GM12874 (cell line): ENCODE results near the gene LCMT1.

Experiments used
- CTCF ChIP-seq: IDR thresholded peaks from 2 replicates; pipeline ENCODE4 v1.5.1; 2011; ENCODE audit warnings: low read depth, mild to moderate bottlenecking, control low read depth, low read length, moderate library complexity; ENCODE audit not compliant: insufficient read depth

LCMT1 gene

GRCh38 chr16:25073854-25074253 is 37.7 kb upstream of the LCMT1 start:
- TF ChIP-seq CTCF: no peak

- TF ChIP-seq CTCF: no peak
Measured at GRCh38 chr16:25078386-25078978, 33.1 kb upstream of the LCMT1 start.

GRCh38 chr16:25079637-25080378 is 31.7 kb upstream of the LCMT1 start:
- no peak for TF ChIP-seq CTCF

GRCh38 chr16:25080420-25081131 is 31.0 kb upstream of the LCMT1 start:
- no peak for TF ChIP-seq CTCF

GRCh38 chr16:25081702-25082101 is 29.8 kb upstream of the LCMT1 start:
- TF ChIP-seq CTCF: no peak

GRCh38 chr16:25083065-25083464 is 28.5 kb upstream of the LCMT1 start:
- no peak for TF ChIP-seq CTCF

GRCh38 chr16:25083701-25084100 is 27.8 kb upstream of the LCMT1 start:
- TF ChIP-seq CTCF: no peak
